CD4-positive, alpha-beta T cell treated with Interleukin-17A for 1 hour (primary cell): Measurements from ENCODE around the gene MAP1LC3A.

Experiments
- DNase-seq: peaks from one replicate; pipeline ENCODE4 v3.0.0-alpha.2; 2020

MAP1LC3A gene

GRCh38 chr20:34530342-34530741 lies 28.2 kb upstream of the MAP1LC3A start:
- DNase-seq, result no peak

- no peak for DNase-seq
Measured at GRCh38 chr20:34531608-34532265, 26.8 kb upstream of the MAP1LC3A start.

- DNase-seq, result no peak
Measured at GRCh38 chr20:34532320-34532719, 26.2 kb upstream of the MAP1LC3A start.

- no peak for DNase-seq
Measured at GRCh38 chr20:34532756-34533155, 25.8 kb upstream of the MAP1LC3A start.

- DNase-seq, result no peak
Measured at GRCh38 chr20:34534391-34535165, 23.9 kb upstream of the MAP1LC3A start.

GRCh38 chr20:34535301-34535840 lies 23.1 kb upstream of the MAP1LC3A start:
- no peak for DNase-seq

- no peak for DNase-seq
Measured at GRCh38 chr20:34535857-34536256, 22.7 kb upstream of the MAP1LC3A start.

- peak; percentile 59 for DNase-seq
Measured at GRCh38 chr20:34536798-34537394, 21.6 kb upstream of the MAP1LC3A start.

GRCh38 chr20:34537651-34538050 lies 20.9 kb upstream of the MAP1LC3A start:
- no peak for DNase-seq

GRCh38 chr20:34538671-34539123 lies 19.8 kb upstream of the MAP1LC3A start:
- peak; percentile 64 for DNase-seq

GRCh38 chr20:34539756-34540155 lies 18.8 kb upstream of the MAP1LC3A start:
- DNase-seq, result no peak

- no peak for DNase-seq
Measured at GRCh38 chr20:34540596-34541263, 17.8 kb upstream of the MAP1LC3A start.

GRCh38 chr20:34541264-34541901 lies 17.1 kb upstream of the MAP1LC3A start:
- peak; percentile 71 for DNase-seq

GRCh38 chr20:34541917-34542316 lies 16.6 kb upstream of the MAP1LC3A start:
- no peak for DNase-seq

GRCh38 chr20:34542439-34542838 lies 16.1 kb upstream of the MAP1LC3A start:
- no peak for DNase-seq

GRCh38 chr20:34543463-34544056 lies 15.0 kb upstream of the MAP1LC3A start:
- DNase-seq, result no peak

GRCh38 chr20:34544109-34544796 lies 14.3 kb upstream of the MAP1LC3A start:
- DNase-seq, result peak; percentile 17

- no peak for DNase-seq
Measured at GRCh38 chr20:34546751-34547181, 11.8 kb upstream of the MAP1LC3A start.

GRCh38 chr20:34547844-34548613 lies 10.5 kb upstream of the MAP1LC3A start:
- no peak for DNase-seq

GRCh38 chr20:34549291-34549928 lies 9.1 kb upstream of the MAP1LC3A start:
- peak; percentile 24 for DNase-seq
